HepG2 (cell line): Measurements from ENCODE around the gene FSCN2. TPM values are rescaled to one million over a fixed set of nuclear protein-coding genes. Genes with fewer than 3 reads are reported as not detected.

Experiments used
- ELF3 ChIP-seq: IDR thresholded peaks from 2 replicates; pipeline ENCODE4 v1.6.1; 2016; ENCODE audit warnings: missing genetic modification reagents, missing compliant biosample characterization
- ERF ChIP-seq: IDR thresholded peaks from 2 replicates; pipeline ENCODE4 v1.6.1; 2018; ENCODE audit warnings: missing biosample characterization, missing genetic modification reagents
- HCFC1 ChIP-seq: fragments of 150-350 bp; IDR thresholded peaks from 2 replicates; pipeline ENCODE4 v1.6.1; 2014; ENCODE audit warnings: low read depth, low read length
- HNRNPK ChIP-seq: fragments of 200-400 bp; formaldehyde crosslinking; IDR thresholded peaks from 2 replicates; pipeline ENCODE4 v1.6.1; 2018; ENCODE audit warnings: low read length, low read depth, moderate library complexity, mild to moderate bottlenecking; ENCODE audit not compliant: poor library complexity, severe bottlenecking
- IRF2 ChIP-seq: IDR thresholded peaks from 2 replicates; pipeline ENCODE4 v1.6.1; 2018; ENCODE audit warnings: missing genetic modification reagents, missing compliant biosample characterization
- JARID2 ChIP-seq: sonication (generic); formaldehyde crosslinking; IDR thresholded peaks from 2 replicates; pipeline ENCODE4 v1.8.1; 2023; ENCODE audit warnings: missing genetic modification reagents, inconsistent platforms; ENCODE audit not compliant: insufficient replicate concordance
- LCORL ChIP-seq, 2 experiments: fragments of 450-650 bp in 1 of 2; sonication (generic) in 1 of 2; formaldehyde crosslinking in 1 of 2; IDR thresholded peaks; 2 replicates each; pipeline versions ENCODE4 v1.5.0 to v1.6.1; 2017 to 2020; ENCODE audit warnings: antibody characterized with exemption in 1 of 2, missing genetic modification reagents in 1 of 2
- MED8 ChIP-seq: sonication (generic); formaldehyde crosslinking; IDR thresholded peaks from 2 replicates; pipeline ENCODE4 v1.8.1; 2023; ENCODE audit warnings: mild to moderate bottlenecking, missing genetic modification reagents; ENCODE audit not compliant: insufficient replicate concordance
- RBM39 ChIP-seq: fragments of 200-400 bp; formaldehyde crosslinking; IDR thresholded peaks from one replicate; pipeline ENCODE4 v1.6.1; 2018; ENCODE audit warnings: antibody characterized with exemption, mild to moderate bottlenecking, low read depth, low read length; ENCODE audit not compliant: poor library complexity, severe bottlenecking
- SMC3 ChIP-seq: IDR thresholded peaks from 2 replicates; pipeline ENCODE4 v1.6.1; 2011; ENCODE audit warnings: low read length, improper control_type of control experiment
- SSRP1 ChIP-seq: IDR thresholded peaks from 2 replicates; pipeline ENCODE4 v1.6.1; 2016; ENCODE audit warnings: control low read depth
- TCF7 ChIP-seq: sonication (generic); IDR thresholded peaks from 2 replicates; pipeline ENCODE4 v1.6.1; 2016; ENCODE audit warnings: antibody characterized with exemption, low read depth
- USF2 ChIP-seq, 2 experiments: sonication (generic) in 1 of 2; formaldehyde crosslinking in 1 of 2; IDR thresholded peaks; 2 replicates each; pipeline versions ENCODE4 v1.5.1 to v1.6.1; 2011 to 2020; ENCODE audit warnings: borderline replicate concordance in 1 of 2, low read depth in 1 of 2, low read length in 1 of 2, mild to moderate bottlenecking in 1 of 2, missing genetic modification reagents in 1 of 2, moderate library complexity in 1 of 2
- ZFP37 ChIP-seq: sonication (generic); formaldehyde crosslinking; IDR thresholded peaks from 2 replicates; pipeline ENCODE4 v1.4.0; 2020; ENCODE audit warnings: missing genetic modification reagents, borderline replicate concordance
- ZFP41 ChIP-seq: sonication (generic); formaldehyde crosslinking; IDR thresholded peaks from 2 replicates; pipeline ENCODE4 v1.4.0; 2020; ENCODE audit warnings: mild to moderate bottlenecking, missing genetic modification reagents, borderline replicate concordance
- ZGPAT ChIP-seq: IDR thresholded peaks from 2 replicates; pipeline ENCODE4 v1.6.1; 2016; ENCODE audit warnings: mild to moderate bottlenecking
- ZNF138 ChIP-seq: sonication (generic); formaldehyde crosslinking; IDR thresholded peaks from 2 replicates; pipeline ENCODE4 v1.5.0; 2020; ENCODE audit warnings: mild to moderate bottlenecking, low read depth, missing genetic modification reagents
- ZNF232 ChIP-seq: sonication (generic); formaldehyde crosslinking; IDR thresholded peaks from 2 replicates; pipeline ENCODE4 v1.4.0; 2020; ENCODE audit warnings: missing genetic modification reagents, borderline replicate concordance
- polyA plus RNA-seq, 8 experiments: library from polyadenylated mRNA; depleted of rRNA in 3 of 8; stranded (reverse) in 7 of 8; unstranded in 1 of 8; fragments of >200 nt; fragmentation: Illumina TruSeq in 4 of 8; extraction: Trizol in 4 of 8; gene quantifications; 2 replicates each; pipeline versions ENCODE4 v1.2.1 to v1.2.3, GENCODE V29; 2011 to 2016; ENCODE audit warnings: low read depth in 4 of 8, missing spikeins in 1 of 8, mixed read lengths in 1 of 8; ENCODE audit not compliant: insufficient read depth in 1 of 8
- total RNA-seq, 5 experiments: library from RNA; depleted of rRNA; stranded (reverse); fragments of >200 nt; fragmentation: Illumina TruSeq; extraction: Trizol; gene quantifications; 2 replicates each; pipeline ENCODE4 v1.2.3, GENCODE V29; 2016; ENCODE audit warnings: low read depth in 1 of 5
- TF ChIP-seq, protein P1 (sequence below): sonication (generic); formaldehyde crosslinking; IDR thresholded peaks from 2 replicates; pipeline ENCODE4 v1.4.0; 2020; ENCODE audit warnings: missing genetic modification reagents
- TF ChIP-seq, protein P2 (sequence below): sonication (generic); formaldehyde crosslinking; IDR thresholded peaks from 2 replicates; pipeline ENCODE4 v1.4.0; 2020; ENCODE audit warnings: mild to moderate bottlenecking, missing genetic modification reagents

The FSCN2 gene
- total and polyA plus RNA-seq, 2 of the 13 experiments (the other 11 are each of a cell fraction or from before 2014, with no cell fraction given): 0.09 TPM; not detected in 1

GRCh38 chr17:81484195-81484979, 43.8 kb upstream of the FSCN2 start (continued):
- TF ChIP-seq, protein P1, sequence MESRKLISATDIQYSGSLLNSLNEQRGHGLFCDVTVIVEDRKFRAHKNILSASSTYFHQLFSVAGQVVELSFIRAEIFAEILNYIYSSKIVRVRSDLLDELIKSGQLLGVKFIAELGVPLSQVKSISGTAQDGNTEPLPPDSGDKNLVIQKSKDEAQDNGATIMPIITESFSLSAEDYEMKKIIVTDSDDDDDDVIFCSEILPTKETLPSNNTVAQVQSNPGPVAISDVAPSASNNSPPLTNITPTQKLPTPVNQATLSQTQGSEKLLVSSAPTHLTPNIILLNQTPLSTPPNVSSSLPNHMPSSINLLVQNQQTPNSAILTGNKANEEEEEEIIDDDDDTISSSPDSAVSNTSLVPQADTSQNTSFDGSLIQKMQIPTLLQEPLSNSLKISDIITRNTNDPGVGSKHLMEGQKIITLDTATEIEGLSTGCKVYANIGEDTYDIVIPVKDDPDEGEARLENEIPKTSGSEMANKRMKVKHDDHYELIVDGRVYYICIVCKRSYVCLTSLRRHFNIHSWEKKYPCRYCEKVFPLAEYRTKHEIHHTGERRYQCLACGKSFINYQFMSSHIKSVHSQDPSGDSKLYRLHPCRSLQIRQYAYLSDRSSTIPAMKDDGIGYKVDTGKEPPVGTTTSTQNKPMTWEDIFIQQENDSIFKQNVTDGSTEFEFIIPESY: peak; percentile 53; the same call in 1 of the 2 replicates
- TF ChIP-seq SMC3: peak; percentile 56; the same call in 1 of the 2 replicates
- TF ChIP-seq ELF3 (CRISPR knock-in tag): peak; percentile 76
- TF ChIP-seq ZNF138: no peak
- peak; percentile 76; the same call in 1 of the 2 replicates for TF ChIP-seq ZFP41 (CRISPR knock-in tag)
- no peak for TF ChIP-seq ZFP37 (CRISPR knock-in tag)
- no peak for TF ChIP-seq SSRP1
- TF ChIP-seq HNRNPK: peak; percentile 68
- TF ChIP-seq JARID2 (CRISPR knock-in tag): no peak
- TF ChIP-seq, protein P2, sequence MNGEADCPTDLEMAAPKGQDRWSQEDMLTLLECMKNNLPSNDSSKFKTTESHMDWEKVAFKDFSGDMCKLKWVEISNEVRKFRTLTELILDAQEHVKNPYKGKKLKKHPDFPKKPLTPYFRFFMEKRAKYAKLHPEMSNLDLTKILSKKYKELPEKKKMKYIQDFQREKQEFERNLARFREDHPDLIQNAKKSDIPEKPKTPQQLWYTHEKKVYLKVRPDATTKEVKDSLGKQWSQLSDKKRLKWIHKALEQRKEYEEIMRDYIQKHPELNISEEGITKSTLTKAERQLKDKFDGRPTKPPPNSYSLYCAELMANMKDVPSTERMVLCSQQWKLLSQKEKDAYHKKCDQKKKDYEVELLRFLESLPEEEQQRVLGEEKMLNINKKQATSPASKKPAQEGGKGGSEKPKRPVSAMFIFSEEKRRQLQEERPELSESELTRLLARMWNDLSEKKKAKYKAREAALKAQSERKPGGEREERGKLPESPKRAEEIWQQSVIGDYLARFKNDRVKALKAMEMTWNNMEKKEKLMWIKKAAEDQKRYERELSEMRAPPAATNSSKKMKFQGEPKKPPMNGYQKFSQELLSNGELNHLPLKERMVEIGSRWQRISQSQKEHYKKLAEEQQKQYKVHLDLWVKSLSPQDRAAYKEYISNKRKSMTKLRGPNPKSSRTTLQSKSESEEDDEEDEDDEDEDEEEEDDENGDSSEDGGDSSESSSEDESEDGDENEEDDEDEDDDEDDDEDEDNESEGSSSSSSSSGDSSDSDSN (CRISPR knock-in tag): peak; percentile 63
- peak; percentile 22; the same call in 1 of the 2 replicates for TF ChIP-seq ZNF232
- TF ChIP-seq ZGPAT (CRISPR knock-in tag): peak; percentile 74; the same call in 1 of the 2 replicates
- TF ChIP-seq LCORL (IDR thresholded peaks at IDR 0.05): no peak
- peak; percentile 89 for TF ChIP-seq LCORL (CRISPR knock-in tag; IDR thresholded peaks at IDR 0.05)
- TF ChIP-seq MED8 (CRISPR knock-in tag): no peak
- 0 out of 2 replicates have a peak, but pooled peaks have one; percentile 14 for TF ChIP-seq HCFC1
- TF ChIP-seq IRF2 (CRISPR knock-in tag): peak; percentile 62; the same call in 1 of the 2 replicates
- TF ChIP-seq USF2 (IDR thresholded peaks at IDR 0.05; ENCODE audit: low read depth, low read length): no peak
- peak; percentile 28; the same call in 1 of the 2 replicates for TF ChIP-seq USF2 (CRISPR knock-in tag; IDR thresholded peaks at IDR 0.05; ENCODE audit: borderline replicate concordance)
- no peak for TF ChIP-seq TCF7
- peak; percentile 58 for TF ChIP-seq RBM39
- peak; percentile 92 for TF ChIP-seq ERF (CRISPR knock-in tag)
